ENCODE measurements around the gene TOMM40L.

Gene TOMM40L

GRCh38 chr1:161209790-161210409 is 16.0 kb upstream of the TOMM40L start:
- H3K4me3 ChIP-seq (ENCODE audit: low read depth, low read length) = no peak overlapping the region
- peak; percentile 84 for DNase-seq (ENCODE audit: low read depth)
- TF ChIP-seq POLR2A (IDR thresholded peaks at IDR 0.05; ENCODE audit: extremely low read depth, insufficient read length) (no peak), MYC (IDR thresholded peaks at IDR 0.05; ENCODE audit: low read depth, low read length) (no peak), CTCF (IDR thresholded peaks at IDR 0.05; ENCODE audit: low read depth, low read length) (peak; percentile 81), MAX (IDR thresholded peaks at IDR 0.05; ENCODE audit: low read depth, low read length) (no peak)

GRCh38 chr1:161214369-161214768 is 11.5 kb upstream of the TOMM40L start:
- peak; percentile 34 for DNase-seq (ENCODE audit: low read depth)
- TF ChIP-seq CTCF (IDR thresholded peaks at IDR 0.05; ENCODE audit: low read depth, low read length) = no peak
- no peak for TF ChIP-seq MYC (IDR thresholded peaks at IDR 0.05; ENCODE audit: low read depth, low read length)
- no peak for TF ChIP-seq POLR2A (IDR thresholded peaks at IDR 0.05; ENCODE audit: extremely low read depth, insufficient read length)
- TF ChIP-seq MAX (IDR thresholded peaks at IDR 0.05; ENCODE audit: low read depth, low read length) = no peak
- no peak overlapping the region for H3K4me3 ChIP-seq (ENCODE audit: low read depth, low read length)

GRCh38 chr1:161215076-161215475 is 10.8 kb upstream of the TOMM40L start, which contains the start of gene FCER1G:
FCER1G (plus strand) TSS chr1:161215295; CDS start chr1:161215322, 27 bp downstream.
- H3K4me3 ChIP-seq (ENCODE audit: low read depth, low read length) = peak within 1 kb of the TSS; percentile 51
- peak; percentile 92 for DNase-seq (ENCODE audit: low read depth)
- TF ChIP-seq MAX (IDR thresholded peaks at IDR 0.05; ENCODE audit: low read depth, low read length) (peak; percentile 62; the same call in 1 of the 2 replicates), CTCF (IDR thresholded peaks at IDR 0.05; ENCODE audit: low read depth, low read length) (no peak)

GRCh38 chr1:161216945-161217712 is 8.7 kb upstream of the TOMM40L start:
- DNase-seq (ENCODE audit: low read depth) = peak; percentile 87
- TF ChIP-seq POLR2A (IDR thresholded peaks at IDR 0.05; ENCODE audit: extremely low read depth, insufficient read length) (no peak), MYC (IDR thresholded peaks at IDR 0.05; ENCODE audit: low read depth, low read length) (peak; percentile 40; the same call in 1 of the 2 replicates), MAX (IDR thresholded peaks at IDR 0.05; ENCODE audit: low read depth, low read length) (peak; percentile 83)
- peak overlapping the region; percentile 51 for H3K4me3 ChIP-seq (ENCODE audit: low read depth, low read length)

GRCh38 chr1:161217831-161218230 is 8.0 kb upstream of the TOMM40L start:
- no peak for DNase-seq (ENCODE audit: low read depth)
- TF ChIP-seq CTCF (IDR thresholded peaks at IDR 0.05; ENCODE audit: low read depth, low read length) = no peak
- TF ChIP-seq MAX (IDR thresholded peaks at IDR 0.05; ENCODE audit: low read depth, low read length) = no peak
- no peak for TF ChIP-seq POLR2A (IDR thresholded peaks at IDR 0.05; ENCODE audit: extremely low read depth, insufficient read length)
- no peak for TF ChIP-seq MYC (IDR thresholded peaks at IDR 0.05; ENCODE audit: low read depth, low read length)
- no peak overlapping the region for H3K4me3 ChIP-seq (ENCODE audit: low read depth, low read length)
